HCT116 (cell line): ENCODE results near the gene ATG14. TPM values are rescaled to one million over a fixed set of nuclear protein-coding genes. Genes with fewer than 3 reads are reported as not detected.

ENCODE experiments used
- ATAC-seq: fragments of 200-7000 bp; cut with Tn5 transposase; 2 replicates; pipeline ENCODE4 v1.9.1; 2020; ENCODE audit warnings: mild to moderate bottlenecking, moderate library complexity
- BruUV-seq: library from RNA; stranded (reverse); fragments of 400-500 nt; replicated peaks from 2 replicates; lab custom pipeline; 2021; lab: Mats Ljungman, UMichigan
- CTCF ChIA-PET: fragments of 300-600 bp; sonication (Branson Sonifier 250); formaldehyde crosslinking; loops from one replicate; lab custom pipeline; 2021; ENCODE audit warnings: antibody characterized with exemption; lab: Charles Lee
- POLR2A ChIA-PET: fragments of 300-600, 350-600 bp; sonication (Branson Sonifier 250); formaldehyde crosslinking; loops from one replicate; lab custom pipeline; 2021; ENCODE audit warnings: antibody characterized with exemption; lab: Charles Lee
- RAD21 ChIA-PET, 2 experiments: fragments of 300-600 bp; sonication (Branson Sonifier 250); formaldehyde crosslinking; loops; one replicate each; lab custom pipeline; 2023; ENCODE audit warnings: low total read pairs in 2 of 2; ENCODE audit not compliant: uncharacterized antibody in 2 of 2, unreplicated experiment in 2 of 2, low non-redundant PET in 1 of 2; lab: Charles Lee
- DNase-seq: peaks from one replicate; pipeline ENCODE4 v3.0.0-alpha.2; 2010; ENCODE audit warnings: low read depth, low spot score
- H2AFZ ChIP-seq: fragments of 200-600 bp; shearing (Covaris generic), sonication (generic); 2 replicates; pipeline ENCODE4 v1.6.1; 2017; ENCODE audit warnings: low read depth, mixed run types, mixed read lengths, antibody characterized with exemption, low read length; ENCODE audit not compliant: poor library complexity, severe bottlenecking
- H3K27ac ChIP-seq: 2 replicates; pipeline ENCODE4 v1.5.1; 2012; ENCODE audit warnings: low read depth, low read length
- H3K27me3 ChIP-seq: fragments of 200-600 bp; sonication (generic); 2 replicates; pipeline ENCODE4 v1.6.1; 2016; ENCODE audit warnings: mixed run types, low read length, mixed read lengths; ENCODE audit not compliant: insufficient read depth
- H3K36me3 ChIP-seq, 2 experiments: fragments of 200-500 bp in 1 of 2; fragments of 200-600 bp in 1 of 2; sonication (Bioruptor generic) in 1 of 2; sonication (generic) in 1 of 2; 2 replicates each; pipeline versions ENCODE4 v1.5.1 to v1.6.1; 2014 to 2016; ENCODE audit warnings: low read length in 2 of 2, inconsistent platforms in 1 of 2, mixed read lengths in 1 of 2, mixed run types in 1 of 2; ENCODE audit not compliant: insufficient read depth in 2 of 2, control insufficient read depth in 1 of 2
- H3K4me1 ChIP-seq, 2 experiments: fragments of 200-600 bp in 1 of 2; sonication (generic) in 1 of 2; 2 replicates each; pipeline versions ENCODE4 v1.5.1 to v1.6.1; 2012 to 2017; ENCODE audit warnings: low read length in 2 of 2, inconsistent platforms in 1 of 2, mild to moderate bottlenecking in 1 of 2, mixed read lengths in 1 of 2, mixed run types in 1 of 2, moderate library complexity in 1 of 2; ENCODE audit not compliant: insufficient read depth in 2 of 2, control insufficient read depth in 1 of 2
- H3K4me2 ChIP-seq: fragments of 200-600 bp; sonication (generic); 2 replicates; pipeline ENCODE4 v1.6.1; 2017; ENCODE audit warnings: mixed run types, low read length, mixed read lengths
- H3K4me3 ChIP-seq, 2 experiments: fragments of 200-600 bp in 1 of 2; sonication (generic) in 1 of 2; replicated peaks in 1 of 2; 2 replicates each; pipeline ENCODE4 v1.5.1; 2011 to 2016; ENCODE audit warnings: low read length in 2 of 2, control low read depth in 1 of 2, low read depth in 1 of 2, mild to moderate bottlenecking in 1 of 2, mixed read lengths in 1 of 2, mixed run types in 1 of 2
- H3K79me2 ChIP-seq: fragments of 200-600 bp; sonication (generic); 2 replicates; pipeline ENCODE4 v1.6.1; 2017; ENCODE audit warnings: mild to moderate bottlenecking, mixed run types, low read length, moderate library complexity, mixed read lengths; ENCODE audit not compliant: insufficient read depth
- H3K9ac ChIP-seq: fragments of 200-600 bp; sonication (generic); 2 replicates; pipeline ENCODE4 v1.6.1; 2016; ENCODE audit warnings: low read length, mixed read lengths
- H3K9me2 ChIP-seq: fragments of 200-600 bp; sonication (generic), shearing (Covaris generic); 2 replicates; pipeline ENCODE4 v1.6.1; 2017; ENCODE audit warnings: mixed run types, mild to moderate bottlenecking, moderate library complexity; ENCODE audit not compliant: insufficient read depth
- H3K9me3 ChIP-seq, 2 experiments: fragments of 200-500 bp in 1 of 2; fragments of 200-600 bp in 1 of 2; sonication (Bioruptor generic) in 1 of 2; sonication (generic) in 1 of 2; 2 replicates each; pipeline ENCODE4 v1.6.1; 2014 to 2017; ENCODE audit warnings: low read length in 2 of 2, mixed read lengths in 2 of 2, inconsistent platforms in 1 of 2, low read depth in 1 of 2, mild to moderate bottlenecking in 1 of 2, mixed run types in 1 of 2, moderate library complexity in 1 of 2; ENCODE audit not compliant: control insufficient read depth in 1 of 2, insufficient read depth in 1 of 2
- H4K20me1 ChIP-seq: fragments of 200-600 bp; sonication (generic), shearing (Covaris generic); 2 replicates; pipeline ENCODE4 v1.6.1; 2017; ENCODE audit warnings: mixed run types, mild to moderate bottlenecking, moderate library complexity; ENCODE audit not compliant: insufficient read depth
- CEBPB ChIP-seq: IDR thresholded peaks from 2 replicates; pipeline ENCODE4 v1.6.1; 2012; ENCODE audit warnings: low read depth
- FOSL1 ChIP-seq: IDR thresholded peaks from 2 replicates; pipeline ENCODE4 v1.6.1; 2012; ENCODE audit warnings: low read depth
- POLR2A ChIP-seq: IDR thresholded peaks from 2 replicates; pipeline ENCODE4 v1.7.0; 2011; ENCODE audit warnings: borderline replicate concordance; ENCODE audit not compliant: insufficient read depth, insufficient read length; ENCODE audit errors: extremely low read depth
- SRF ChIP-seq: IDR thresholded peaks from 2 replicates; pipeline ENCODE4 v1.6.1; 2012; ENCODE audit warnings: low read depth
- TCF7L2 ChIP-seq: IDR thresholded peaks from 2 replicates; pipeline ENCODE4 v1.7.0; 2011; ENCODE audit warnings: borderline replicate concordance, inconsistent platforms; ENCODE audit not compliant: insufficient read depth, insufficient read length; ENCODE audit errors: extremely low read depth
- ZBTB33 ChIP-seq: IDR thresholded peaks from 2 replicates; pipeline ENCODE4 v1.6.1; 2011; ENCODE audit warnings: mild to moderate bottlenecking, low read length, moderate library complexity; ENCODE audit not compliant: insufficient replicate concordance; ENCODE audit errors: extremely low read depth
- intact Hi-C: fragments of 100-400 bp; cut with micrococcal nuclease; formaldehyde crosslinking; loops from 2 replicates; pipeline ENCODE4 v1.10.0; 2022
- total RNA-seq: library from RNA; stranded (reverse); gene quantifications from one replicate; pipeline ENCODE4 v1.2.1, GENCODE V29; 2021; ENCODE audit not compliant: unreplicated experiment
- TF ChIP-seq, protein P1 (sequence below): IDR thresholded peaks from 2 replicates; pipeline ENCODE4 v1.6.1; 2012
- TF ChIP-seq, protein P2 (sequence below): IDR thresholded peaks from 2 replicates; pipeline ENCODE4 v1.6.1; 2012

Gene ATG14
- total RNA-seq, 1 experiment from 2014 or later, result 9.9 TPM

GRCh38 chr14:55440385-55440784, 28.8 kb upstream of the ATG14 start, which contains the start of gene TBPL2:
TBPL2 (minus strand) TSS chr14:55440616; CDS start chr14:55440449, 167 bp downstream.
- ATAC-seq (no peak), DNase-seq (no peak)
- ChIA-PET POLR2A (no interaction called here), CTCF (interaction anchor here (0.7 kb wide), 1 partner anchor 1034 kb away, joined by 4 read pairs; no protein-coding TSS in a partner anchor), RAD21 (interaction anchor here (0.6 to 0.7 kb wide), 2 partner anchors 216 to 349 kb away, joined by 3 to 4 read pairs; no protein-coding TSS in a partner anchor)
- Histone ChIP-seq H2AFZ (no peak within 1 kb of the TSS), H3K9ac (no peak within 1 kb of the TSS), H3K4me1 (peaks cover 0 to 7% of the 10 kb centered on the region in 2 experiments; a peak in 3 of 4 replicates), H3K4me2 (no peak within 1 kb of the TSS), H3K9me3 (no peaks in the 10 kb centered on the region), H3K27me3 (no peaks in the 10 kb centered on the region), H3K9me2 (no peaks in the 10 kb centered on the region), H4K20me1 (no peaks in the 10 kb centered on the region), H3K36me3 (no peaks in the 10 kb centered on the region), H3K27ac (no peak within 1 kb of the TSS), H3K4me3 (no peak within 1 kb of the TSS), H3K79me2 (no peaks in the 10 kb centered on the region)
- TF ChIP-seq, protein P1, sequence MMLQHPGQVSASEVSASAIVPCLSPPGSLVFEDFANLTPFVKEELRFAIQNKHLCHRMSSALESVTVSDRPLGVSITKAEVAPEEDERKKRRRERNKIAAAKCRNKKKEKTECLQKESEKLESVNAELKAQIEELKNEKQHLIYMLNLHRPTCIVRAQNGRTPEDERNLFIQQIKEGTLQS, result no peak
- no peak for TF ChIP-seq ZBTB33
- no peak for TF ChIP-seq SRF
- TF ChIP-seq POLR2A, result no peak
- no peak for TF ChIP-seq FOSL1
- TF ChIP-seq TCF7L2, result no peak
- no peak for TF ChIP-seq CEBPB
- TF ChIP-seq, protein P2, sequence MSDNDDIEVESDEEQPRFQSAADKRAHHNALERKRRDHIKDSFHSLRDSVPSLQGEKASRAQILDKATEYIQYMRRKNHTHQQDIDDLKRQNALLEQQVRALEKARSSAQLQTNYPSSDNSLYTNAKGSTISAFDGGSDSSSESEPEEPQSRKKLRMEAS, result no peak
- BruUV-seq, result no TSS peak
- intact Hi-C loops, result loop anchor here (10.0 kb wide), 1 partner anchor 414 kb away; no protein-coding TSS in a partner anchor
